IMR-90 (cell line): ENCODE results near the gene CYFIP2. TPM values are rescaled to one million over a fixed set of nuclear protein-coding genes. Genes with fewer than 3 reads are reported as not detected.

Experiments
- ATAC-seq: fragments of 200-7000 bp; cut with Tn5 transposase; 2 replicates; pipeline ENCODE4 v1.9.1; 2020; ENCODE audit warnings: low read depth, mild to moderate bottlenecking, moderate library complexity
- BruUV-seq: library from RNA; stranded (reverse); fragments of 400-500 nt; replicated peaks from 2 replicates; lab custom pipeline; 2021; lab: Mats Ljungman, UMichigan
- CTCF ChIA-PET: fragments of 300-600 bp; formaldehyde crosslinking; extraction: SDS; loops from one replicate; lab custom pipeline; 2021; ENCODE audit warnings: antibody characterized with exemption; lab: Yijun Ruan, JAX
- POLR2A ChIA-PET: fragments of 300-600 bp; sonication (Branson Sonifier 250); formaldehyde crosslinking; loops from one replicate; lab custom pipeline; 2022; ENCODE audit warnings: antibody characterized with exemption; ENCODE audit not compliant: unreplicated experiment; lab: Charles Lee
- DNase-seq: peaks from one replicate; pipeline ENCODE4 v3.0.0; 2013
- H2AFZ ChIP-seq: replicated peaks from 2 replicates; pipeline ENCODE3; 2013; ENCODE audit warnings: low read length, mild to moderate bottlenecking; ENCODE audit not compliant: poor library complexity
- H2AK5ac ChIP-seq: 2 replicates; pipeline ENCODE4 v1.6.1; 2013; ENCODE audit warnings: low read depth, low read length, inconsistent platforms
- H2AK9ac ChIP-seq: replicated peaks from 2 replicates; pipeline ENCODE3; 2013; ENCODE audit warnings: mild to moderate bottlenecking, low read depth, low read length, moderate library complexity; ENCODE audit not compliant: poor library complexity
- H2BK120ac ChIP-seq: 2 replicates; pipeline ENCODE4 v1.6.1; 2013; ENCODE audit warnings: low read depth, low read length, inconsistent platforms
- H2BK15ac ChIP-seq: 3 replicates; pipeline ENCODE4 v1.6.1; 2013; ENCODE audit warnings: low read depth, low read length, inconsistent platforms
- H2BK20ac ChIP-seq: 2 replicates; pipeline ENCODE4 v1.6.1; 2013; ENCODE audit warnings: low read depth, mild to moderate bottlenecking, inconsistent platforms, low read length, moderate library complexity
- H2BK5ac ChIP-seq: 2 replicates; pipeline ENCODE4 v1.6.1; 2013; ENCODE audit warnings: mild to moderate bottlenecking, low read depth, low read length, inconsistent platforms; ENCODE audit not compliant: poor library complexity, severe bottlenecking
- H3K14ac ChIP-seq: replicated peaks from 2 replicates; pipeline ENCODE4 v1.6.1; 2013; ENCODE audit warnings: low read depth, low read length, inconsistent platforms
- H3K18ac ChIP-seq: 2 replicates; pipeline ENCODE4 v1.6.1; 2013; ENCODE audit warnings: low read depth, low read length, control low read depth
- H3K23ac ChIP-seq: 2 replicates; pipeline ENCODE4 v1.6.1; 2013; ENCODE audit warnings: low read depth, low read length, inconsistent platforms
- H3K27ac ChIP-seq: 2 replicates; pipeline ENCODE4 v1.5.1; 2013; ENCODE audit warnings: mild to moderate bottlenecking, control low read depth, low read length; ENCODE audit not compliant: insufficient read depth
- H3K27me3 ChIP-seq: 2 replicates; pipeline ENCODE4 v1.6.1; 2013; ENCODE audit warnings: low read length; ENCODE audit not compliant: control insufficient read depth, insufficient read depth
- H3K36me3 ChIP-seq: 2 replicates; pipeline ENCODE4 v1.6.1; 2013; ENCODE audit warnings: low read length, mixed read lengths; ENCODE audit not compliant: control insufficient read depth, insufficient read depth
- H3K4ac ChIP-seq: 2 replicates; pipeline ENCODE4 v1.6.1; 2013; ENCODE audit warnings: low read depth, low read length, inconsistent platforms
- H3K4me1 ChIP-seq: 2 replicates; pipeline ENCODE4 v1.6.1; 2013; ENCODE audit warnings: low read length, mixed read lengths; ENCODE audit not compliant: control insufficient read depth, insufficient read depth
- H3K4me2 ChIP-seq: 2 replicates; pipeline ENCODE4 v1.6.1; 2013; ENCODE audit warnings: low read depth, mild to moderate bottlenecking, control low read depth, low read length, moderate library complexity
- H3K4me3 ChIP-seq: 2 replicates; pipeline ENCODE4 v1.5.1; 2013; ENCODE audit warnings: low read depth, mild to moderate bottlenecking, control low read depth, low read length, moderate library complexity; ENCODE audit not compliant: insufficient read depth
- H3K56ac ChIP-seq: 2 replicates; pipeline ENCODE4 v1.6.1; 2013; ENCODE audit warnings: low read length, inconsistent platforms; ENCODE audit not compliant: insufficient read depth; ENCODE audit errors: extremely low read depth
- H3K79me1 ChIP-seq, 2 experiments: 2 replicates each; pipeline ENCODE4 v1.6.1; 2013; ENCODE audit warnings: low read length in 2 of 2, inconsistent platforms in 1 of 2, low read depth in 1 of 2
- H3K9ac ChIP-seq: 2 replicates; pipeline ENCODE4 v1.6.1; 2013; ENCODE audit warnings: low read depth, low read length, control low read depth
- H3K9me1 ChIP-seq: 2 replicates; pipeline ENCODE4 v1.6.1; 2013; ENCODE audit warnings: low read length, inconsistent platforms; ENCODE audit not compliant: insufficient read depth
- H3K9me3 ChIP-seq: 2 replicates; pipeline ENCODE4 v1.6.1; 2013; ENCODE audit warnings: low read length; ENCODE audit not compliant: control insufficient read depth, insufficient read depth
- H4K20me1 ChIP-seq: 2 replicates; pipeline ENCODE4 v1.6.1; 2013; ENCODE audit warnings: low read length, inconsistent platforms; ENCODE audit not compliant: insufficient read depth
- H4K5ac ChIP-seq: 2 replicates; pipeline ENCODE4 v1.6.1; 2013; ENCODE audit warnings: mild to moderate bottlenecking, low read depth, low read length, control low read depth
- H4K8ac ChIP-seq, 2 experiments: 2 replicates each; pipeline ENCODE4 v1.6.1; 2013; ENCODE audit warnings: low read depth in 2 of 2, low read length in 2 of 2, control low read depth in 1 of 2, inconsistent platforms in 1 of 2
- H4K91ac ChIP-seq: 2 replicates; pipeline ENCODE4 v1.6.1; 2013; ENCODE audit warnings: low read depth, low read length, inconsistent platforms; ENCODE audit not compliant: insufficient read depth
- CEBPB ChIP-seq: IDR thresholded peaks from 2 replicates; pipeline ENCODE4 v1.6.1; 2012; ENCODE audit warnings: low read depth, low read length, improper control_type of control experiment
- CHD1 ChIP-seq: IDR thresholded peaks from 2 replicates; pipeline ENCODE4 v1.6.1; 2012; ENCODE audit warnings: low read depth, low read length, improper control_type of control experiment
- CTCF ChIP-seq: conservative IDR thresholded peaks from 2 replicates; pipeline ENCODE4 v1.5.1; 2012; ENCODE audit warnings: mild to moderate bottlenecking, low read depth, low read length, improper control_type of control experiment
- ELK1 ChIP-seq: fragments of 150-350 bp; IDR thresholded peaks from 2 replicates; pipeline ENCODE4 v1.6.1; 2016; ENCODE audit warnings: low read depth, mild to moderate bottlenecking, low read length, moderate library complexity, borderline replicate concordance
- FOS ChIP-seq: fragments of 150-350 bp; IDR thresholded peaks from 2 replicates; pipeline ENCODE4 v1.6.1; 2016; ENCODE audit warnings: low read depth, low read length
- MAZ ChIP-seq: IDR thresholded peaks from 2 replicates; pipeline ENCODE4 v1.6.1; 2012; ENCODE audit warnings: low read depth, mild to moderate bottlenecking, low read length, improper control_type of control experiment, moderate library complexity, borderline replicate concordance
- MXI1 ChIP-seq: IDR thresholded peaks from 2 replicates; pipeline ENCODE4 v1.6.1; 2012; ENCODE audit warnings: low read depth, mild to moderate bottlenecking, low read length, moderate library complexity, borderline replicate concordance
- POLR2A ChIP-seq: IDR thresholded peaks from 2 replicates; pipeline ENCODE4 v1.6.1; 2012; ENCODE audit warnings: mild to moderate bottlenecking, low read depth, low read length
- RAD21 ChIP-seq: IDR thresholded peaks from 2 replicates; pipeline ENCODE4 v1.6.1; 2012; ENCODE audit warnings: low read length, improper control_type of control experiment
- RCOR1 ChIP-seq: IDR thresholded peaks from 2 replicates; pipeline ENCODE4 v1.6.1; 2012; ENCODE audit warnings: mild to moderate bottlenecking, low read length, improper control_type of control experiment; ENCODE audit not compliant: insufficient replicate concordance
- SMC3 ChIP-seq: fragments of 150-350 bp; IDR thresholded peaks from 2 replicates; pipeline ENCODE4 v1.6.1; 2016; ENCODE audit warnings: low read depth, mild to moderate bottlenecking, antibody characterized with exemption, low read length, moderate library complexity
- USF2 ChIP-seq: fragments of 150-350 bp; IDR thresholded peaks from 2 replicates; pipeline ENCODE4 v1.6.1; 2017; ENCODE audit warnings: mild to moderate bottlenecking, antibody characterized with exemption, low read length, low read depth
- WGBS, 2 experiments: methylation state at CpG; one replicate each; pipeline versions ENCODE4 v1.1.5 to v1.1.7; 2013; ENCODE audit warnings: missing lambda C conversion rate in 2 of 2; ENCODE audit not compliant: insufficient read length in 1 of 2; ENCODE audit errors: extremely low coverage in 2 of 2; 5-methylcytosine and 5-hydroxymethylcytosine counted together
- dilution Hi-C: fragments of 300-500 bp; cut with HindIII; formaldehyde crosslinking; loops from one replicate; pipeline ENCODE4 v1.14.3; 2018; ENCODE audit warnings: low sequenced_read_pairs; ENCODE audit not compliant: unreplicated experiment
- in situ Hi-C: fragments of 300-500 bp; cut with MboI; formaldehyde crosslinking; loops from 3 replicates; pipeline ENCODE4 v1.14.3; 2019; ENCODE audit warnings: low sequenced_read_pairs, inconsistent platforms, mixed read lengths
- intact Hi-C: fragments of 100-400 bp; cut with micrococcal nuclease; formaldehyde crosslinking; loops from 2 replicates; pipeline ENCODE4 v1.10.0; 2022
- polyA plus RNA-seq, 3 experiments: library from polyadenylated mRNA; depleted of rRNA; stranded (reverse); fragments of >200 nt; gene quantifications; 2 replicates each; pipeline ENCODE4 v1.2.3, GENCODE V29; 2012; ENCODE audit warnings: low replicate concordance in 1 of 3
- total RNA-seq: library from RNA; depleted of rRNA; stranded (reverse); fragments of >200 nt; gene quantifications from 2 replicates; pipeline ENCODE4 v1.2.3, GENCODE V29; 2012

Gene CYFIP2
- total and polyA plus RNA-seq, 2 of the 4 experiments (the other 2 are of a cell fraction), result 6.8 to 13.4 TPM

GRCh38 chr5:157348049-157348400 is 82.1 kb downstream of the CYFIP2 start:
- Histone ChIP-seq H3K36me3 (no peaks in the 10 kb centered on the region), H3K4me3 (no peak overlapping the region), H2BK120ac (no peak overlapping the region), H3K18ac (no peak overlapping the region), H2AK9ac (no peak overlapping the region), H3K27me3 (no peaks in the 10 kb centered on the region; the same call in 1 of the 2 replicates), H3K4ac (no peak overlapping the region), H3K9ac (no peak overlapping the region), H4K91ac (no peak overlapping the region), H4K5ac (no peak overlapping the region), H3K27ac (no peak overlapping the region), H4K20me1 (no peaks in the 10 kb centered on the region), H3K9me1 (no peaks in the 10 kb centered on the region), H2BK5ac (no peak overlapping the region), H3K4me1 (no peaks in the 10 kb centered on the region), H2BK15ac (no peak overlapping the region), H2AFZ (no peak overlapping the region), H3K4me2 (no peak overlapping the region), H3K56ac (no peak overlapping the region), H2AK5ac (no peak overlapping the region), H4K8ac (no peak overlapping the region), H2BK20ac (no peak overlapping the region), H3K79me1 (no peaks in the 10 kb centered on the region), H3K14ac (no peak overlapping the region), H3K23ac (no peak overlapping the region), H3K9me3 (no peaks in the 10 kb centered on the region)
- CTCF ChIA-PET, result no interaction called here
- POLR2A ChIA-PET, result no interaction called here
- no peak for ATAC-seq
- DNase-seq, result no peak
- intact Hi-C loops (no loop called here), dilution Hi-C loops (no loop called here), in situ Hi-C loops (no loop called here)
- no CpG with 5 or more reads among the region's 2 CpGs for WGBS, 2 experiments
- TF ChIP-seq FOS (no peak), CTCF (no peak), RAD21 (no peak), POLR2A (no peak), CEBPB (no peak), CHD1 (no peak), SMC3 (no peak), MXI1 (no peak), RCOR1 (no peak), USF2 (no peak), MAZ (no peak), ELK1 (no peak)
- no TSS peak for BruUV-seq
